ENCODE measurements around the gene PSMC3. TPM values are rescaled to one million over a fixed set of nuclear protein-coding genes. Genes with fewer than 3 reads are reported as not detected.

PSMC3 gene
- total RNA-seq, 1 experiment from 2014 or later, result 179 TPM

DNA sequence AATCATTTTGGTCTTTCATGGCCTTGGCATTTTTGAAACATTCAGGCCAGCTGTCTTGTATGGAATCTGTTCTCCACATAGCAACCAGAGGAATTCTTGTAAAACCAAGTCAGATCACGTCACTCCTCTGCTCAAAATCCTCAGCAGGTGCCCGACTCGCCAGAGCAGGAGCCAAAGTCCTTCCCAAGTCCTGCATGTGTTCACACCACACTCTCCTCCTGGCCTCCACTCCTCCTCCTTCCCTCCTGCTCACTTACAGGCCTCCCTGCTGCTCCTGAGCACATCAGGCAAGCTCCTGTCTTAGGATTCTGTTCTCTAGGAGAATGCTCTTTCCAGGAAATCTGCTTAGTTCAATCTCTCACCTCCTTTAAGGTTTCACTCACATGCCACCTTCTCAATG lies 6.9 kb upstream of the PSMC3 start:
- H2BK15ac ChIP-seq (ENCODE audit: low read depth, low read length), result no peak overlapping the region
- Mint-ChIP-seq H3K27me3 (ENCODE audit: low read depth) (no peaks in the 10 kb centered on the region; the same call in 1 of the 2 replicates), H3K27ac (no peak overlapping the region; a peak in 1 of 7 replicates), H3K4me3 (no peak overlapping the region), H3K4me1 (no peaks in the 10 kb centered on the region), H3K36me3 (ENCODE audit: insufficient read depth in 1 of 3, low read depth in 3 of 3) (no peaks in the 10 kb centered on the region; a peak in 1 of 7 replicates), H3K9me3 (no peaks in the 10 kb centered on the region; a peak in 1 of 5 replicates)
- H2BK120ac ChIP-seq (ENCODE audit: low read depth, low read length, poor library complexity, severe bottlenecking), result no peak overlapping the region
- H3K4me2 ChIP-seq (ENCODE audit: insufficient read depth, insufficient read length, low read length), result no peak overlapping the region
- no peak overlapping the region for H3K9ac ChIP-seq (ENCODE audit: extremely low read depth, insufficient read length, low read length)
- WGBS (ENCODE audit: extremely low coverage, insufficient read length, low lambda C conversion rate), result no CpG with 5 or more reads among the region's 3 CpGs
- H3K4ac ChIP-seq (ENCODE audit: low read depth, low read length), result no peak overlapping the region
- no peak overlapping the region for H2AFZ ChIP-seq (ENCODE audit: low read length)
- H4K5ac ChIP-seq (ENCODE audit: insufficient read length, low read depth, low read length), result no peak overlapping the region
- H2BK5ac ChIP-seq (ENCODE audit: insufficient read length, low read length), result no peak overlapping the region
- H4K20me1 ChIP-seq (ENCODE audit: control insufficient read depth, insufficient read depth, insufficient read length), result no peaks in the 10 kb centered on the region
- no peaks in the 10 kb centered on the region for H3K27me3 ChIP-seq (ENCODE audit: insufficient read depth, low read length)
- no peak overlapping the region for H4K8ac ChIP-seq (replicated peaks; ENCODE audit: insufficient read length, low read depth, low read length)
- no peak overlapping the region for H3K14ac ChIP-seq (ENCODE audit: insufficient read depth, low read length)
- DNase-seq, result no peak
- TF ChIP-seq, protein P1, sequence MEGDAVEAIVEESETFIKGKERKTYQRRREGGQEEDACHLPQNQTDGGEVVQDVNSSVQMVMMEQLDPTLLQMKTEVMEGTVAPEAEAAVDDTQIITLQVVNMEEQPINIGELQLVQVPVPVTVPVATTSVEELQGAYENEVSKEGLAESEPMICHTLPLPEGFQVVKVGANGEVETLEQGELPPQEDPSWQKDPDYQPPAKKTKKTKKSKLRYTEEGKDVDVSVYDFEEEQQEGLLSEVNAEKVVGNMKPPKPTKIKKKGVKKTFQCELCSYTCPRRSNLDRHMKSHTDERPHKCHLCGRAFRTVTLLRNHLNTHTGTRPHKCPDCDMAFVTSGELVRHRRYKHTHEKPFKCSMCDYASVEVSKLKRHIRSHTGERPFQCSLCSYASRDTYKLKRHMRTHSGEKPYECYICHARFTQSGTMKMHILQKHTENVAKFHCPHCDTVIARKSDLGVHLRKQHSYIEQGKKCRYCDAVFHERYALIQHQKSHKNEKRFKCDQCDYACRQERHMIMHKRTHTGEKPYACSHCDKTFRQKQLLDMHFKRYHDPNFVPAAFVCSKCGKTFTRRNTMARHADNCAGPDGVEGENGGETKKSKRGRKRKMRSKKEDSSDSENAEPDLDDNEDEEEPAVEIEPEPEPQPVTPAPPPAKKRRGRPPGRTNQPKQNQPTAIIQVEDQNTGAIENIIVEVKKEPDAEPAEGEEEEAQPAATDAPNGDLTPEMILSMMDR (conservative IDR thresholded peaks at IDR 0.05), result no peak
- no peak overlapping the region for H3K56ac ChIP-seq (ENCODE audit: insufficient read length, low read depth, low read length)
- no peak overlapping the region for H4K91ac ChIP-seq (ENCODE audit: insufficient read length, low read depth, low read length)
- H3K23me2 ChIP-seq (ENCODE audit: insufficient read length, low read depth, low read length, poor library complexity, severe bottlenecking), result no peaks in the 10 kb centered on the region
- H2BK20ac ChIP-seq (ENCODE audit: low read depth, low read length, poor library complexity, severe bottlenecking), result no peak overlapping the region
- no peaks in the 10 kb centered on the region for H3K4me1 ChIP-seq (ENCODE audit: insufficient read depth, low read length)
- no peaks in the 10 kb centered on the region for H3K9me3 ChIP-seq (ENCODE audit: control insufficient read depth, low read depth, low read length)
- H3T11ph ChIP-seq (ENCODE audit: low read length), result no peak overlapping the region
- H3K23ac ChIP-seq (ENCODE audit: insufficient read length, low read depth, low read length), result no peak overlapping the region
- no peak overlapping the region for H2AK5ac ChIP-seq (ENCODE audit: insufficient read length, low read length)
- no peak overlapping the region for H3K18ac ChIP-seq (ENCODE audit: insufficient read length, low read depth, low read length)
- no peak overlapping the region for H3K27ac ChIP-seq (ENCODE audit: insufficient read length, low read depth, low read length)
- H2BK12ac ChIP-seq (ENCODE audit: insufficient read length, low read depth, low read length), result no peak overlapping the region
- H3K79me1 ChIP-seq (ENCODE audit: insufficient read depth, low read depth, low read length, poor library complexity, severe bottlenecking), result no peaks in the 10 kb centered on the region
- H3K79me2 ChIP-seq (ENCODE audit: insufficient read depth, low read length), result no peaks in the 10 kb centered on the region
